Gastroesophageal sphincter (tissue), 4 donors: ENCODE data around the gene CCL16. TPM values are rescaled to one million over a fixed set of nuclear protein-coding genes. Genes with fewer than 3 reads are reported as not detected.

Source experiments
- ATAC-seq: fragments of 150-250 bp; one replicate; pipeline ENCODE4 v1.9.1; 2016; ENCODE audit warnings: mild to moderate bottlenecking, moderate library complexity
- H3K27ac ChIP-seq, 4 donors: fragments of 200-600 bp; sonication (generic) in 3 of 4; 1 replicate in 3 of 4; 2 replicates in 1 of 4; pipeline ENCODE4 v1.5.1; 2016 to 2019
- H3K27me3 ChIP-seq: fragments of 200-600 bp; sonication (generic); one replicate; pipeline ENCODE4 v1.5.1; 2019
- H3K36me3 ChIP-seq, 2 donors: fragments of 200-600 bp; sonication (generic); one replicate each; pipeline ENCODE4 v1.5.1; 2019; ENCODE audit warnings: control low read depth in 1 of 2
- H3K4me1 ChIP-seq, 3 donors: fragments of 200-600 bp; sonication (generic); 1 replicate in 2 of 3; 2 replicates in 1 of 3; pipeline ENCODE4 v1.5.1; 2016 to 2019; ENCODE audit warnings: control low read depth in 2 of 3
- H3K4me3 ChIP-seq, 2 donors: fragments of 200-600 bp; sonication (generic); one replicate each; pipeline ENCODE4 v1.5.1; 2019; ENCODE audit warnings: mild to moderate bottlenecking in 1 of 2, moderate library complexity in 1 of 2
- H3K9me3 ChIP-seq, 3 donors: fragments of 200-600 bp; sonication (generic); one replicate each; pipeline ENCODE4 v1.5.1; 2017 to 2019; ENCODE audit warnings: control low read depth in 2 of 3
- EP300 ChIP-seq: sonication (generic); formaldehyde crosslinking; IDR thresholded peaks from one replicate; pipeline ENCODE4 v1.6.1; 2017; ENCODE audit warnings: antibody characterized with exemption, mild to moderate bottlenecking
- POLR2A ChIP-seq, 2 donors: fragments of 450-650 bp; IDR thresholded peaks; one replicate each; pipeline ENCODE4 v1.6.1; 2017; ENCODE audit warnings: antibody characterized with exemption in 2 of 2, mild to moderate bottlenecking in 2 of 2, moderate library complexity in 1 of 2
- POLR2AphosphoS5 ChIP-seq: sonication (generic); formaldehyde crosslinking; IDR thresholded peaks from one replicate; pipeline ENCODE4 v1.6.1; 2017; ENCODE audit warnings: antibody characterized with exemption
- WGBS, 2 donors: methylation state at CpG; one replicate each; pipeline ENCODE4 v1.1.5; 2018; ENCODE audit warnings: low coverage in 1 of 2; 5-methylcytosine and 5-hydroxymethylcytosine counted together
- total RNA-seq, 4 donors: library from RNA; depleted of rRNA; stranded (reverse); fragments of >200 nt; gene quantifications; one replicate each; pipeline ENCODE4 v1.1.0, GENCODE V29; 2016
- TF ChIP-seq, protein P1 (sequence below), 4 experiments: fragments of 200-600 bp in 2 of 4; fragments of 450-650 bp in 2 of 4; sonication (generic) in 1 of 4; IDR thresholded peaks; one replicate each; pipeline ENCODE4 v1.5.1; 2017 to 2019; ENCODE audit warnings: antibody characterized with exemption in 4 of 4, mild to moderate bottlenecking in 2 of 4, moderate library complexity in 2 of 4

Gene CCL16
- total RNA-seq, 4 donors from 2014 or later = not detected

GRCh38 chr17:35977509-35977908, 3.8 kb downstream of the CCL16 start:
- TF ChIP-seq, protein P1, sequence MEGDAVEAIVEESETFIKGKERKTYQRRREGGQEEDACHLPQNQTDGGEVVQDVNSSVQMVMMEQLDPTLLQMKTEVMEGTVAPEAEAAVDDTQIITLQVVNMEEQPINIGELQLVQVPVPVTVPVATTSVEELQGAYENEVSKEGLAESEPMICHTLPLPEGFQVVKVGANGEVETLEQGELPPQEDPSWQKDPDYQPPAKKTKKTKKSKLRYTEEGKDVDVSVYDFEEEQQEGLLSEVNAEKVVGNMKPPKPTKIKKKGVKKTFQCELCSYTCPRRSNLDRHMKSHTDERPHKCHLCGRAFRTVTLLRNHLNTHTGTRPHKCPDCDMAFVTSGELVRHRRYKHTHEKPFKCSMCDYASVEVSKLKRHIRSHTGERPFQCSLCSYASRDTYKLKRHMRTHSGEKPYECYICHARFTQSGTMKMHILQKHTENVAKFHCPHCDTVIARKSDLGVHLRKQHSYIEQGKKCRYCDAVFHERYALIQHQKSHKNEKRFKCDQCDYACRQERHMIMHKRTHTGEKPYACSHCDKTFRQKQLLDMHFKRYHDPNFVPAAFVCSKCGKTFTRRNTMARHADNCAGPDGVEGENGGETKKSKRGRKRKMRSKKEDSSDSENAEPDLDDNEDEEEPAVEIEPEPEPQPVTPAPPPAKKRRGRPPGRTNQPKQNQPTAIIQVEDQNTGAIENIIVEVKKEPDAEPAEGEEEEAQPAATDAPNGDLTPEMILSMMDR (IDR thresholded peaks at IDR 0.05) = no peak
- TF ChIP-seq EP300 (no peak), POLR2A (IDR thresholded peaks at IDR 0.05) (no peak), POLR2AphosphoS5 (no peak)
- peaks cover 0 to 6% (median 0%) of the 10 kb centered on the region in 3 donors for H3K4me1 ChIP-seq
- no peaks in the 10 kb centered on the region for H3K36me3 ChIP-seq
- H3K27me3 ChIP-seq = peaks cover 21% of the 10 kb centered on the region
- WGBS, 2 donors = 86% methylated on average over 1 of the region's 7 CpGs; no CpG with 5 or more reads in 1 of the 2 donors
- no peaks in the 10 kb centered on the region for H3K9me3 ChIP-seq
- no peak overlapping the region for H3K4me3 ChIP-seq
- ATAC-seq = no peak
- H3K27ac ChIP-seq = no peak overlapping the region

DNA sequence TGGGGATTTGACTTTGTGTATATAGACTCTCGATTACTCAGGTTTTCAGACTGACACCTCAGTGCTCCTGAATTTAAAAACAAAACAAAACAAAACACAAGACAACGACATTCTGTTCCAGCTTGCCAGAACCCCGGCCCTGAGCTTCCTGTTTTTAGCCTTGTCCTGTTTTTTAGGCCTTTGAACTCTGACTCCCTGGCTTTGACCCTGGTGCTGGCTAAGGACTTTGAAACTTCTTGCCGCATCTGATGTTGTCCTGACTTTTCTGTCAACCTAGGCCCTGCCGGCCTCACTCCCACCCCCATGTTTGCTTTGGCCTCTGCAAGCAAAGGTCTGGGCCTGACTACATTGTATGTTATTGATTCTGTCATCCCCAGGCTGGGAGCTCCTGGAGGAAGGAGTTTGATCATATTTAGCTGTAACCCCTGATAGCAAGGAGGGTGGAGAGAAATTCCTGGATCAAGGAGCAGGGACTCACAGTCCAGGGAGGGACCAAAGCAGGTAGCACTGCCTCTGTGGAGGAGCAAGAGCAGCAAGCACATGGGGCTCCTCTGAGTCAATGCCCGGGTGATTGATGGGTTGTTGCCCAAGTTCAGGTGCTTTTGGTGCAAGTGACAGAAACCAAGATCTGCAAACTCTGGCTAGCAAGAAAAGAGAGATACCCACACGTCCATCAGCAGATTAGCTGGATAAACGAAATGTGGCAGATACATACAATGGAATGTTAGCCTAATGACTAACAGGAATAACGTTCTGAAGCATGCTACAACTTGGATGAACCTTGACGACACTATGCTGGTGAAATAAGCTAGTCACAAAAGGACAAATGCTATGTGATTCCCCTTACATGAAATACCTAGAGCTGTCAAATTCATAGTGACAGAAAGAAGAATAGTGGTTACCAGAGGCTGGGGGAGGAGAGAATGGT, 7.7 kb downstream of the CCL16 start:
- Histone ChIP-seq H3K4me1 (peaks cover 0 to 12% (median 0%) of the 10 kb centered on the region in 3 donors), H3K27me3 (peaks cover 17% of the 10 kb centered on the region), H3K36me3 (no peaks in the 10 kb centered on the region), H3K4me3 (no peak overlapping the region), H3K27ac (peak overlapping the region in 1 of 4 donors; percentile 42), H3K9me3 (no peaks in the 10 kb centered on the region)
- TF ChIP-seq POLR2AphosphoS5 (no peak), EP300 (no peak), POLR2A (IDR thresholded peaks at IDR 0.05) (no peak)
- TF ChIP-seq, protein P1 (IDR thresholded peaks at IDR 0.05) = no peak
- WGBS, 2 donors = 42 to 44% methylated on average over 7 to 9 of the region's 10 CpGs
- ATAC-seq = no peak

DNA sequence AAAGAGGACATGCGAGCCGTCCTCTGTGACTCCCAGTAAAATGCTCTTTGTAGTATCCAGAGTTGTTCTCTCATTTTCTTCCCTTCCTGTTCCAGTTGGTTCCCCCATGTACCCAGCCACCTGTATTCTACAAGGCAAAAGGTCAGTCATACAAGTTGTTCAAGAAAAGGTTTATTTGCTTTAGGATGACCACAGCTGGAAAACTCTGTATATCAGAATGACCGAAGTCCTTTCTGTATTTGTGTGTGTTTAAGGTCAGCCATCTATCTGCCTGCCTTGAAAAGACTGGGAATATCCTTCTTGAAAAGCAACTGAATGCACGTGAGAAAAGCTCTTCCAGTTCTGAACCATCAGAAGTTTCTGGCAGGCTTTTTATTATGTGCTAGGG, 8.4 kb downstream of the CCL16 start:
- Histone ChIP-seq H3K9me3 (no peaks in the 10 kb centered on the region), H3K4me1 (peaks cover 0 to 12% (median 0%) of the 10 kb centered on the region in 3 donors), H3K27ac (peak overlapping the region in 1 of 4 donors; percentile 18), H3K4me3 (no peak overlapping the region), H3K27me3 (peaks cover 13% of the 10 kb centered on the region), H3K36me3 (no peaks in the 10 kb centered on the region)
- ATAC-seq = no peak
- 58 to 59% methylated on average over 4 of the region's 4 CpGs for WGBS, 2 donors
- TF ChIP-seq POLR2AphosphoS5 = no peak
- TF ChIP-seq, protein P1 (IDR thresholded peaks at IDR 0.05) = no peak
- no peak for TF ChIP-seq POLR2A (IDR thresholded peaks at IDR 0.05)
- no peak for TF ChIP-seq EP300

GRCh38 chr17:35972535-35972934, 8.8 kb downstream of the CCL16 start:
- Histone ChIP-seq H3K27me3 (peaks cover 9% of the 10 kb centered on the region), H3K4me3 (no peak overlapping the region), H3K27ac (peak overlapping the region in 1 of 4 donors; percentile 18), H3K36me3 (no peaks in the 10 kb centered on the region), H3K9me3 (no peaks in the 10 kb centered on the region), H3K4me1 (peaks cover 0 to 12% (median 0%) of the 10 kb centered on the region in 3 donors)
- TF ChIP-seq POLR2A (IDR thresholded peaks at IDR 0.05) (no peak), EP300 (no peak), POLR2AphosphoS5 (no peak)
- TF ChIP-seq, protein P1 (IDR thresholded peaks at IDR 0.05) = no peak
- WGBS, 2 donors = 62 to 96% methylated on average over 3 to 5 of the region's 6 CpGs
- ATAC-seq = no peak
